ENCODE results near the gene RYR2.

RYR2 gene

DNA sequence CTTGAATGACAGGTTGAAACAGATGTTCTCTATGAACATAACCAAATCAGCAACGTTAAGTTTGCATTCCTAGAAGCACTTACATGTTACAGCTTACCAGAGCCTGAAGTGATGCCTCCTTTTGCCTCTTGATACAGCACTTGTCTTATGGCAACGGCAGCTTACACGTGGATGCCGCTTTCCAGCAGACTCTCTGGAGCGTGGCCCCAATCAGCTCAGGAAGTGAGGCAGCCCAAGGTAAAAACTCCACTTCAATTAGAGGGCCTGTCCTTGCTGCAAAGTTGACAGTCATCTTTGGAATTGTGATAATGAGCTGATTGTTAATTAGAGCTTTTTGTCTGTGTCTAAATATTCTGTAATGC, 345.1 kb downstream of the RYR2 start:
- H3K79me2 ChIP-seq (ENCODE audit: insufficient read depth, low read length) = no peaks in the 10 kb centered on the region
- H3F3A ChIP-seq (ENCODE audit: insufficient read depth, low read length) = no peaks in the 10 kb centered on the region
- no peak overlapping the region for H3K9ac ChIP-seq (ENCODE audit: low read length)
- no peaks in the 10 kb centered on the region for H3K9me2 ChIP-seq (ENCODE audit: low read depth, low read length)
- no peaks in the 10 kb centered on the region for H3K9me3 ChIP-seq (ENCODE audit: low read length)
- no peaks in the 10 kb centered on the region for H3K36me3 ChIP-seq (ENCODE audit: insufficient read depth, low read length)
- H3K4me1 ChIP-seq (ENCODE audit: insufficient read depth, low read length, severe bottlenecking) = no peaks in the 10 kb centered on the region
- no peak overlapping the region for H3K4me3 ChIP-seq (ENCODE audit: low read depth, low read length, poor library complexity, severe bottlenecking)
- H3K4me2 ChIP-seq (ENCODE audit: low read length) = no peak overlapping the region
- H2AFZ ChIP-seq (ENCODE audit: low read length) = no peak overlapping the region
- H3K27ac ChIP-seq (ENCODE audit: low read depth, low read length, poor library complexity, severe bottlenecking) = no peak overlapping the region
- H4K20me1 ChIP-seq (ENCODE audit: insufficient read depth, low read length) = no peaks in the 10 kb centered on the region
- no peaks in the 10 kb centered on the region for H3K27me3 ChIP-seq (ENCODE audit: insufficient read depth, low read length)
- no peak for TF ChIP-seq EZH2 (IDR thresholded peaks at IDR 0.05; ENCODE audit: borderline replicate concordance, low read length)
- TF ChIP-seq, protein P1, sequence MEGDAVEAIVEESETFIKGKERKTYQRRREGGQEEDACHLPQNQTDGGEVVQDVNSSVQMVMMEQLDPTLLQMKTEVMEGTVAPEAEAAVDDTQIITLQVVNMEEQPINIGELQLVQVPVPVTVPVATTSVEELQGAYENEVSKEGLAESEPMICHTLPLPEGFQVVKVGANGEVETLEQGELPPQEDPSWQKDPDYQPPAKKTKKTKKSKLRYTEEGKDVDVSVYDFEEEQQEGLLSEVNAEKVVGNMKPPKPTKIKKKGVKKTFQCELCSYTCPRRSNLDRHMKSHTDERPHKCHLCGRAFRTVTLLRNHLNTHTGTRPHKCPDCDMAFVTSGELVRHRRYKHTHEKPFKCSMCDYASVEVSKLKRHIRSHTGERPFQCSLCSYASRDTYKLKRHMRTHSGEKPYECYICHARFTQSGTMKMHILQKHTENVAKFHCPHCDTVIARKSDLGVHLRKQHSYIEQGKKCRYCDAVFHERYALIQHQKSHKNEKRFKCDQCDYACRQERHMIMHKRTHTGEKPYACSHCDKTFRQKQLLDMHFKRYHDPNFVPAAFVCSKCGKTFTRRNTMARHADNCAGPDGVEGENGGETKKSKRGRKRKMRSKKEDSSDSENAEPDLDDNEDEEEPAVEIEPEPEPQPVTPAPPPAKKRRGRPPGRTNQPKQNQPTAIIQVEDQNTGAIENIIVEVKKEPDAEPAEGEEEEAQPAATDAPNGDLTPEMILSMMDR (IDR thresholded peaks at IDR 0.05; ENCODE audit: low read length) = no peak

DNA sequence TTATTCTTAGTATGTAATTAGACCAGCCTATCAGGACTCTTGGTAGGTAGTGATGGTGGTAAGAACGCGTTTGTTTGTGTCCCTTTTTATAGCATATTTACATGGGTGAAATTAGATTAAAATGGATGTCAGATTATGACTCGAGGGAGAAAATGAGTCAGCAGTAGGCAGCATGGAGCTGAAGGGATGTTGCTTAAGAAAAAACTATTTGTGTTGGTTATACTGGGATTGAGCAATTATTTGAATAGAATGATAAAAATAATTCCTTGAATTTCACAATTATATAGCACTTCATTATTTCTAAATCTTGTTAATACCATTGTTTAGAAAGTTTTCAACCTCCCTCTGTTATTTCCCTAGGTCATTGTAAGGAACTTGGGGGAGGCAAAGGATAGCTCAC, 348.8 kb downstream of the RYR2 start:
- no peak overlapping the region for H3K4me2 ChIP-seq (ENCODE audit: low read length)
- no peaks in the 10 kb centered on the region for H3K4me1 ChIP-seq (ENCODE audit: insufficient read depth, low read length, severe bottlenecking)
- H3K27ac ChIP-seq (ENCODE audit: low read depth, low read length, poor library complexity, severe bottlenecking) = no peak overlapping the region
- no peaks in the 10 kb centered on the region for H3K9me3 ChIP-seq (ENCODE audit: low read length)
- H3K9ac ChIP-seq (ENCODE audit: low read length) = no peak overlapping the region
- no peaks in the 10 kb centered on the region for H4K20me1 ChIP-seq (ENCODE audit: insufficient read depth, low read length)
- H3K36me3 ChIP-seq (ENCODE audit: insufficient read depth, low read length) = no peaks in the 10 kb centered on the region
- H3K79me2 ChIP-seq (ENCODE audit: insufficient read depth, low read length) = no peaks in the 10 kb centered on the region
- no peaks in the 10 kb centered on the region for H3K9me2 ChIP-seq (ENCODE audit: low read depth, low read length)
- no peaks in the 10 kb centered on the region for H3F3A ChIP-seq (ENCODE audit: insufficient read depth, low read length)
- H3K4me3 ChIP-seq (ENCODE audit: low read depth, low read length, poor library complexity, severe bottlenecking) = no peak overlapping the region
- TF ChIP-seq, protein P1 (IDR thresholded peaks at IDR 0.05; ENCODE audit: low read length) = no peak
- TF ChIP-seq EZH2 (IDR thresholded peaks at IDR 0.05; ENCODE audit: borderline replicate concordance, low read length) = no peak
- H2AFZ ChIP-seq (ENCODE audit: low read length) = no peak overlapping the region
- no peaks in the 10 kb centered on the region for H3K27me3 ChIP-seq (ENCODE audit: insufficient read depth, low read length)

DNA sequence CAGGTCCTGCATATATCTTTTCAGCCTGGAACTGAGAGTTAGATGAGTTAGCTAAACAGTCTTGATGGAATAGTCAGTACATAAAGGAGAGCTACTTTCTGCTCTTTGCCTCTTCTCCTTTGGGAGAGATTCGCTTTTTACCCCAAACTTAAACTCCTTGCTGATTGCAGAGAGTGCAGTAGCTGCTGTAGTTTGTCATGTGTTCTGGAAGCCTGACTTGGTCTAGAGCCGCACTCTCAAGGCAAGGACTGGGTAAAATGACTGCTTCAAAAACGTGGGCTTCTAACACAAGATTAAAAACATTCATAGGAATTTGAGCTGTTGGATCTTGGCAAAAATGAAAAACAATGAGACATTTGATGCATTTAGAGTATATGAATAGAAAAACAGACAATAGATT, 351.6 kb downstream of the RYR2 start:
- no peak overlapping the region for H3K4me3 ChIP-seq (ENCODE audit: low read depth, low read length, poor library complexity, severe bottlenecking)
- H3K36me3 ChIP-seq (ENCODE audit: insufficient read depth, low read length) = no peaks in the 10 kb centered on the region
- TF ChIP-seq, protein P1 (IDR thresholded peaks at IDR 0.05; ENCODE audit: low read length) = no peak
- no peak for TF ChIP-seq EZH2 (IDR thresholded peaks at IDR 0.05; ENCODE audit: borderline replicate concordance, low read length)
- no peaks in the 10 kb centered on the region for H4K20me1 ChIP-seq (ENCODE audit: insufficient read depth, low read length)
- H3K9me2 ChIP-seq (ENCODE audit: low read depth, low read length) = no peaks in the 10 kb centered on the region
- H3K4me1 ChIP-seq (ENCODE audit: insufficient read depth, low read length, severe bottlenecking) = no peaks in the 10 kb centered on the region
- H3K27ac ChIP-seq (ENCODE audit: low read depth, low read length, poor library complexity, severe bottlenecking) = no peak overlapping the region
- H3K9ac ChIP-seq (ENCODE audit: low read length) = no peak overlapping the region
- no peak overlapping the region for H3K4me2 ChIP-seq (ENCODE audit: low read length)
- no peaks in the 10 kb centered on the region for H3K9me3 ChIP-seq (ENCODE audit: low read length)
- no peak overlapping the region for H2AFZ ChIP-seq (ENCODE audit: low read length)
- no peaks in the 10 kb centered on the region for H3K79me2 ChIP-seq (ENCODE audit: insufficient read depth, low read length)
- H3F3A ChIP-seq (ENCODE audit: insufficient read depth, low read length) = no peaks in the 10 kb centered on the region
- no peaks in the 10 kb centered on the region for H3K27me3 ChIP-seq (ENCODE audit: insufficient read depth, low read length)
